NOMO-1 treated with dmso at 0.1 percent for 144 hours (cell line): ENCODE results near the gene SLC25A6.
"Not testable (repeated sequence)": the region's sequence is repeated elsewhere in the genome, so short reads cannot be mapped to it uniquely, and the experiment has no call there.

Source experiments
- DNase-seq: peaks from one replicate; lab custom pipeline; 2025; ENCODE audit not compliant: unreplicated experiment; lab: John Stamatoyannopoulos, UW

SLC25A6 gene

GRCh38 chrX:1390621-1391369, 1.1 kb downstream of the SLC25A6 start:
- no peak for DNase-seq

- no peak for DNase-seq
Observed at GRCh38 chrX:1389993-1390285, 2.0 kb downstream of the SLC25A6 start.

GRCh38 chrX:1389181-1389992, 2.5 kb downstream of the SLC25A6 start:
- no peak for DNase-seq

- no peak for DNase-seq
Observed at GRCh38 chrX:1388651-1389050, 3.3 kb downstream of the SLC25A6 start.

GRCh38 chrX:1387141-1387776, 4.7 kb downstream of the SLC25A6 start:
- DNase-seq, result no peak

- no peak for DNase-seq
Observed at GRCh38 chrX:1386338-1387127, 5.4 kb downstream of the SLC25A6 start.

GRCh38 chrX:1385253-1386223, 6.4 kb downstream of the SLC25A6 start:
- no peak for DNase-seq

GRCh38 chrX:1384658-1385252, 7.2 kb downstream of the SLC25A6 start:
- no peak for DNase-seq

GRCh38 chrX:1380672-1381233, 11.2 kb downstream of the SLC25A6 start:
- DNase-seq, result no peak

- no peak for DNase-seq
Observed at GRCh38 chrX:1378306-1378759, 13.6 kb downstream of the SLC25A6 start.

- DNase-seq, result no peak
Observed at GRCh38 chrX:1368385-1368698, 23.6 kb downstream of the SLC25A6 start.

GRCh38 chrX:1366363-1366762, 25.6 kb downstream of the SLC25A6 start:
- DNase-seq, result not testable (repeated sequence)

GRCh38 chrX:1361910-1362309, 30.0 kb downstream of the SLC25A6 start:
- no peak for DNase-seq

GRCh38 chrX:1361275-1361674, 30.6 kb downstream of the SLC25A6 start:
- DNase-seq, result no peak

GRCh38 chrX:1360171-1360570, 31.7 kb downstream of the SLC25A6 start:
- no peak for DNase-seq

GRCh38 chrX:1359477-1359873, 32.4 kb downstream of the SLC25A6 start:
- no peak for DNase-seq

GRCh38 chrX:1358793-1359476, 33.0 kb downstream of the SLC25A6 start:
- no peak for DNase-seq

- DNase-seq, result no peak
Observed at GRCh38 chrX:1357993-1358392, 33.9 kb downstream of the SLC25A6 start.
